Gastrocnemius medialis (tissue), 4 donors: ENCODE measurements around the gene ADARB2. TPM values are rescaled to one million over a fixed set of nuclear protein-coding genes. Genes with fewer than 3 reads are reported as not detected.

ENCODE experiments used
- ATAC-seq, 2 donors: fragments of 150-250 bp; one replicate each; pipeline ENCODE4 v1.9.1; 2016
- DNase-seq, 2 donors: peaks; one replicate each; pipeline ENCODE4 v3.0.0-alpha.2; 2019
- H3K27ac ChIP-seq, 4 donors: fragments of 200-600 bp; sonication (generic); 1 replicate in 1 of 4; 2 replicates in 3 of 4; pipeline ENCODE4 v1.5.1; 2016 to 2018; ENCODE audit warnings: mild to moderate bottlenecking in 2 of 4, moderate library complexity in 1 of 4
- H3K27me3 ChIP-seq, 3 donors: fragments of 200-600 bp; sonication (generic) in 2 of 3; 1 replicate in 1 of 3; 2 replicates in 2 of 3; pipeline versions ENCODE4 v1.5.1 to v1.6.0; 2016 to 2019; ENCODE audit warnings: mild to moderate bottlenecking in 1 of 3, moderate library complexity in 1 of 3
- H3K36me3 ChIP-seq, 2 donors: fragments of 200-600 bp; sonication (generic) in 1 of 2; one replicate each; pipeline ENCODE4 v1.5.1; 2017 to 2018
- H3K4me1 ChIP-seq, 2 donors: fragments of 200-600 bp; sonication (generic) in 1 of 2; one replicate each; pipeline ENCODE4 v1.5.1; 2016 to 2017; ENCODE audit warnings: mild to moderate bottlenecking in 2 of 2
- H3K4me3 ChIP-seq, 4 donors: fragments of 200-600 bp; sonication (generic) in 3 of 4; 1 replicate in 1 of 4; 2 replicates in 3 of 4; pipeline ENCODE4 v1.5.1; 2016 to 2019; ENCODE audit warnings: mild to moderate bottlenecking in 2 of 4
- H3K9me3 ChIP-seq, 3 donors: fragments of 200-600 bp; sonication (generic) in 2 of 3; 1 replicate in 1 of 3; 2 replicates in 2 of 3; pipeline ENCODE4 v1.5.1; 2016 to 2019
- POLR2A ChIP-seq, 2 donors: fragments of 450-650 bp; IDR thresholded peaks; one replicate each; pipeline ENCODE4 v1.6.1; 2017; ENCODE audit warnings: antibody characterized with exemption in 2 of 2, mild to moderate bottlenecking in 2 of 2, moderate library complexity in 2 of 2
- in situ Hi-C, 4 donors: fragments of 200-750 bp; cut with MboI; loops; one replicate each; pipeline versions ENCODE4 v1.15.0 to v1.8.0; 2017; ENCODE audit warnings: low sequenced_read_pairs in 4 of 4
- intact Hi-C: fragments of 100-400 bp; cut with DNase I; formaldehyde crosslinking; loops from one replicate; pipeline ENCODE4 v1.15.1; 2023; ENCODE audit warnings: low total_unique reads
- total RNA-seq, 4 donors: library from RNA; depleted of rRNA; stranded (reverse); fragments of >200 nt; gene quantifications; one replicate each; pipeline versions ENCODE4 v1.1.0 to v1.2.3, GENCODE V29; 2016
- TF ChIP-seq, protein P1 (sequence below), 5 experiments: fragments of 450-650 bp in 3 of 5; fragments of 200-600 bp in 2 of 5; sonication (generic) in 2 of 5; IDR thresholded peaks in 4 of 5; conservative IDR thresholded peaks in 1 of 5; 1 replicate in 4 of 5; 2 replicates in 1 of 5; pipeline ENCODE4 v1.5.1; 2016 to 2019; ENCODE audit warnings: antibody characterized with exemption in 5 of 5, mild to moderate bottlenecking in 3 of 5, moderate library complexity in 3 of 5

ADARB2 gene
- total RNA-seq, 4 donors from 2014 or later, result 0.07 to 0.87 (median 0.10) TPM

DNA sequence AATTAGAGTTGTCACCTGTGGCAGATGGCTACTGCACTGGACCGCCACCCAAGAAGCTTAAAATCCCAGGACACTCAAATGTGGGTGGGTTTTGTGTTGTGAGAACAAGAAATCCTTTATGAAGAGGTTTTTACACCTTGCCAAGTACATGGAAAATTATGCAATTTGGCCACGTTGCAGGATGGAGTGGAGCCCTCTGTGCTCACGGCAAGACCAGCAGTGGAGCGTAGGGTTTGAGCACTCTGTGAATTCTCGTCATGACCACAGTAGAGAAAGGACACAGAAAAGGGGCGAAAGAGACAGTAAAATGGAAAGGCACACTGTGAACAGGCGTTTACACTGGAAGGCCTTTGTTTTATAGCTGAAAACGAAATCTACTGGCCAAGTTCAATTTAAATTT, 222.6 kb downstream of the ADARB2 start:
- Histone ChIP-seq H3K4me3 (no peak overlapping the region), H3K27me3 (no peaks in the 10 kb centered on the region), H3K36me3 (no peaks in the 10 kb centered on the region), H3K4me1 (no peaks in the 10 kb centered on the region), H3K9me3 (no peaks in the 10 kb centered on the region), H3K27ac (no peak overlapping the region)
- TF ChIP-seq POLR2A (IDR thresholded peaks at IDR 0.05), result no peak
- TF ChIP-seq, protein P1, sequence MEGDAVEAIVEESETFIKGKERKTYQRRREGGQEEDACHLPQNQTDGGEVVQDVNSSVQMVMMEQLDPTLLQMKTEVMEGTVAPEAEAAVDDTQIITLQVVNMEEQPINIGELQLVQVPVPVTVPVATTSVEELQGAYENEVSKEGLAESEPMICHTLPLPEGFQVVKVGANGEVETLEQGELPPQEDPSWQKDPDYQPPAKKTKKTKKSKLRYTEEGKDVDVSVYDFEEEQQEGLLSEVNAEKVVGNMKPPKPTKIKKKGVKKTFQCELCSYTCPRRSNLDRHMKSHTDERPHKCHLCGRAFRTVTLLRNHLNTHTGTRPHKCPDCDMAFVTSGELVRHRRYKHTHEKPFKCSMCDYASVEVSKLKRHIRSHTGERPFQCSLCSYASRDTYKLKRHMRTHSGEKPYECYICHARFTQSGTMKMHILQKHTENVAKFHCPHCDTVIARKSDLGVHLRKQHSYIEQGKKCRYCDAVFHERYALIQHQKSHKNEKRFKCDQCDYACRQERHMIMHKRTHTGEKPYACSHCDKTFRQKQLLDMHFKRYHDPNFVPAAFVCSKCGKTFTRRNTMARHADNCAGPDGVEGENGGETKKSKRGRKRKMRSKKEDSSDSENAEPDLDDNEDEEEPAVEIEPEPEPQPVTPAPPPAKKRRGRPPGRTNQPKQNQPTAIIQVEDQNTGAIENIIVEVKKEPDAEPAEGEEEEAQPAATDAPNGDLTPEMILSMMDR (IDR thresholded peaks at IDR 0.05 in 4 of 5, conservative IDR thresholded peaks at IDR 0.05 in 1 of 5), result no peak
- in situ Hi-C loops (no loop called here), intact Hi-C loops (no loop called here)
- DNase-seq, result no peak
- no peak for ATAC-seq

DNA sequence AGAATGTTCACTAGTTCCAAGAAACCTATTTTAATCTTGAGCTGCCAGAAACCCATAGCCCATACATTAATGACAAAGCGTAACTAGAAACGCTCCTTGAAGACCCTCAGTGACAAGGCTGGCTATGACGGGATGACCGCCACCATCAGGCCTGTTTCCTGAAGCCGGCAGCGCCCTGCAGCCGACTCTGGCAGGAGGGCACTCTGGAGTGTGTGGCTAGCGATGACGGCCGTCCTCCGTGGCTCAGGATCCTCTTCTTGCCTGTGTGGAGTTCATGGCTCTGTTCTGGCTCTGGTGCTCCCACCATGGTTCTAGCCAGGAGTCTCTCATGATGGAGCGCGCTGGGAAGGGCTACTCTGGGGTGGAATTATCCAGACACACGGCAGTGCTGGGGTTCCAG, 224.1 kb downstream of the ADARB2 start:
- Histone ChIP-seq H3K36me3 (no peaks in the 10 kb centered on the region), H3K27me3 (no peaks in the 10 kb centered on the region), H3K27ac (no peak overlapping the region), H3K9me3 (no peaks in the 10 kb centered on the region), H3K4me3 (no peak overlapping the region), H3K4me1 (no peaks in the 10 kb centered on the region)
- in situ Hi-C loops (no loop called here), intact Hi-C loops (no loop called here)
- DNase-seq (no peak), ATAC-seq (no peak)
- TF ChIP-seq, protein P1 (IDR thresholded peaks at IDR 0.05 in 4 of 5, conservative IDR thresholded peaks at IDR 0.05 in 1 of 5), result no peak
- TF ChIP-seq POLR2A (IDR thresholded peaks at IDR 0.05), result no peak

- H3K4me3 ChIP-seq, result no peak overlapping the region
- no peaks in the 10 kb centered on the region for H3K27me3 ChIP-seq
- TF ChIP-seq POLR2A (IDR thresholded peaks at IDR 0.05), result no peak
- TF ChIP-seq, protein P1 (IDR thresholded peaks at IDR 0.05 in 4 of 5, conservative IDR thresholded peaks at IDR 0.05 in 1 of 5), result no peak
- H3K9me3 ChIP-seq, result no peaks in the 10 kb centered on the region
- no peak for ATAC-seq
- DNase-seq, result no peak
- H3K4me1 ChIP-seq, result no peaks in the 10 kb centered on the region
- H3K27ac ChIP-seq, result no peak overlapping the region
- in situ Hi-C loops, result no loop called here
- intact Hi-C loops, result no loop called here
- no peaks in the 10 kb centered on the region for H3K36me3 ChIP-seq
Measured at GRCh38 chr10:1509011-1509530, 228.3 kb downstream of the ADARB2 start.

DNA sequence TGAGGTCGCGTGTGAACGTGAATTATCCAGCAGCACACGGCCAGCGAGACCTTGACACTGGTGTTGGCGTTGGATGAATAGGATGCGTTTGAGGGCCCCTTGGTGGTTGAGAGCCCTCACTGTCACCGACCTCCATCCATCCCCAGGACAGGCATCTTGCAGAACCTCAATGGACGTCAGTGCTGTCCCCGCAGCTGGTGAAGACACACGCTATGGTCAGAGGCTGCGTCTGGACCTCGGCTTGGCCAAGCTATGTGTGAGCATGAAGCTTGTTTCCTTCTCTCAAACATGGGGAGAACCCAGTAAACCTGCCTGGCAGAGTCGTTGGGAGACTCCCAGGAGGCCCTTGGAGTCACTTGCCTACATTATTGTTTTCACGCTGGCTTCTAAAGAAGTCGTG, 229.2 kb downstream of the ADARB2 start:
- ATAC-seq, result no peak
- in situ Hi-C loops (no loop called here), intact Hi-C loops (no loop called here)
- H3K9me3 ChIP-seq, result no peaks in the 10 kb centered on the region
- no peaks in the 10 kb centered on the region for H3K36me3 ChIP-seq
- no peak overlapping the region for H3K4me3 ChIP-seq
- H3K4me1 ChIP-seq, result no peaks in the 10 kb centered on the region
- DNase-seq, result no peak
- TF ChIP-seq POLR2A (IDR thresholded peaks at IDR 0.05), result no peak
- TF ChIP-seq, protein P1 (IDR thresholded peaks at IDR 0.05 in 4 of 5, conservative IDR thresholded peaks at IDR 0.05 in 1 of 5), result no peak
- no peaks in the 10 kb centered on the region for H3K27me3 ChIP-seq
- no peak overlapping the region for H3K27ac ChIP-seq

DNA sequence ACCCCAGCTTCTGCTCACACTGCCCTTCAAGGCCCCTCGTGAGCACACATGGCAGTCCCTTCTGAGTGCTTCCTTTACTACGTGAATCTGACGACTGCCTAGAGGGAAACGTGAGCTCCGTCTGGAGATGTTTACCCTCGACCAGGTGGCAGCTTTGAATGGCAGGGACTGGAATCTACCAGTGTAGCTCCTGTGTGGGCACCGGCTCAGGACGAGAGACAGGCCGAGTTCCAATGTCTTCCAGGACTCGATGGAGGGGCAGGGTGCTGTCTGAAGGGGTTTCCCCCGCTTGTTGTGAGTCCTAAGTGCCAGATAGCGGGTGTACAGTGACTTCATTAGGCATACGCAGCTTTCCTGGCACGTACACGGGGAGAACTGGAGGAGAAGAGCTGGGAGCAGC, 229.9 kb downstream of the ADARB2 start:
- DNase-seq, result no peak
- in situ Hi-C loops, result no loop called here
- H3K9me3 ChIP-seq, result no peaks in the 10 kb centered on the region

More for the DNA sequence above, 229.9 kb downstream of the ADARB2 start:
- Histone ChIP-seq H3K27ac (no peak overlapping the region), H3K36me3 (no peaks in the 10 kb centered on the region), H3K27me3 (no peaks in the 10 kb centered on the region), H3K4me3 (no peak overlapping the region), H3K4me1 (no peaks in the 10 kb centered on the region)
- no peak for ATAC-seq
- TF ChIP-seq POLR2A (IDR thresholded peaks at IDR 0.05), result no peak
- intact Hi-C loops, result no loop called here
